HG03558 (cell line): ENCODE measurements around the gene SELENOT.
"Not testable (repeated sequence)": the region's sequence is repeated elsewhere in the genome, so short reads cannot be mapped to it uniquely, and the experiment has no call there.

Experiments
- ATAC-seq: cut with Tn5 transposase; IDR thresholded peaks from one replicate; pipeline ENCODE4 v1.9.1; 2021; ENCODE audit warnings: moderate number of reproducible peaks; ENCODE audit not compliant: unreplicated experiment; ENCODE audit errors: extremely low read depth

Gene SELENOT

DNA sequence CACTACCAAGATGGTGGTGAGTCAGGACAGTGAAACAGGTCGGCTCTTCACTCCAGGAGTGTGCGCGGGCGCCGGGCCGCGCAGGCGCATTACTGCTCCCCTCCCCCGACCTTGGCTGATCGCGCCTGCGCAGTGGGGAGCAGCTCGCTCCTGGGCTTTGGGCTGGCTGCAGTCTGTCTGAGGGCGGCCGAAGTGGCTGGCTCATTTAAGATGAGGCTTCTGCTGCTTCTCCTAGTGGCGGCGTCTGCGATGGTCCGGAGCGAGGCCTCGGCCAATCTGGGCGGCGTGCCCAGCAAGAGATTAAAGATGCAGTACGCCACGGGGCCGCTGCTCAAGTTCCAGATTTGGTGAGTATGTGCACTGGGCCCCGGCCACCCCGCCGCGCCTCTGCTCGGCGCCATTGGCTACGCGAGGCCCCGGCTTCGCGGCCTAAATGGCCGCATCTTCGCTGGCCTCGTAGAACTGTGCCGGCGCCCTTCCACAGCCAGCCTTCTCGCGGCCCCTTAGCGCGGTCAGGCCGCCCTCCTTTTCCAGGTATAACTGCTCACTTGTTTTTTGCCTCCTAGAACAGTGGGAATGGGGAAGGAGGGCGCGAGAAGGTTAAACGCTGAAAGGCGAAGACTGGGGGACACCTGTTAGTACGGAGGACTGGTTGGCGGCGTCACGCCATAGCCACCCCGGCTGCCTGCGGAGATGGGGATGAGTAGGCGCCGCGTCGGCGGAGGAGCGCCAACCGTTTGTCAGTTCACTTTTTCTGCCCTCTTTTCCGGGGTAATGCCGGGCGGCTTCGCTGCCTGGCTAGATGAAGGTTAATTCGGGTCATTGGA lies at the start of gene SELENOT:
Gene SELENOT, plus strand, starts transcription at position 169 of the 827 bp plus-strand sequence. Its CDS starts 42 bp downstream, at position 211.
- ATAC-seq, result peak; percentile 37

DNA sequence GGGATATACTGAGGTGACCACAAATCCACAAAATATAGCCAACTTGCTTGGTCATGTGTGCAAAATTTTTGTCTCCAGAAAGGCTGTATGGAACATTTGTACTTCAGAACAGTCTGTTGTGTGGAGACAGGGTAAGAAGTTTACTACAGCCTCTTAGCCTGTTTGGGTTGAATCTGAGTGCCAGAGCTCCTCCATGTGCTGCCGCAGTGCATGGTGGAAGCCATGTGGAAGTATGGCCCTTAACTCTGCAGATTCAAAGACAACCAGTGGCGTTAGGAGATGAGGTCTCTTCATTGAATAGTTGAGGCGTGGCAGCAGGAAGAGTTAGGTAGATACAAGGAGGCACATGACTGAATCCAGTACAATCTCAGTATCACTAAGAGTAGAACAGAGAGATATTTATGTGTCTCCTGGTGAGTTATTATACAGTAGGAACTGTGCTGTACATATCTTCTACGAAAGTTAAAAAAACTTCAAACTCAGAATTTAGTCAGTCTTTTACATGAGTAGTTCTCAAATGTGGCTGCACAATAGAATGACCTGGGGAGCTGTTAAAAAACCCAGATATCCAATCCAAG lies 47.2 kb upstream of the SELENOT start:
- no peak for ATAC-seq

GRCh38 chr3:150556792-150557191 lies 46.3 kb upstream of the SELENOT start:
- no peak for ATAC-seq

GRCh38 chr3:150557725-150558124 lies 45.4 kb upstream of the SELENOT start:
- ATAC-seq, result no peak

- no peak for ATAC-seq
Measured at GRCh38 chr3:150564243-150564642, 38.9 kb upstream of the SELENOT start.

DNA sequence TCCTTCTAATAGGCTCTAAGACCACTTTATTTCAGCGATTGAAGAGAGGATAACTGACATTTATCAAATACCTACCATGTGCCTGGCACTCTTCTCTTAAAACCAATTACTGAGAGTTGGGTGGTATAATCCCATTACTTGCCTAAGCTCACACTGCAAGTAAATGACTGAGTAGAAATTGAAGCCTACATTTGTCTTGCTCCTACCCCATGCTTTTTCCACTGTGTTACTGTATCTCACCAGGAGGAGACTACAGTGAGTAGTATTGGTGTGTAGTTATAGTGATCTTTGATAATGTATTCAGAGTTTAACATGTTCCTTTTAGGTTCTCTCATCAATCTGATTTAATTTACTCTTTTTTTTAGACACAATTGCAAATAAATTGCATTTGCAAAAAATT lies 35.8 kb upstream of the SELENOT start:
- no peak for ATAC-seq

DNA sequence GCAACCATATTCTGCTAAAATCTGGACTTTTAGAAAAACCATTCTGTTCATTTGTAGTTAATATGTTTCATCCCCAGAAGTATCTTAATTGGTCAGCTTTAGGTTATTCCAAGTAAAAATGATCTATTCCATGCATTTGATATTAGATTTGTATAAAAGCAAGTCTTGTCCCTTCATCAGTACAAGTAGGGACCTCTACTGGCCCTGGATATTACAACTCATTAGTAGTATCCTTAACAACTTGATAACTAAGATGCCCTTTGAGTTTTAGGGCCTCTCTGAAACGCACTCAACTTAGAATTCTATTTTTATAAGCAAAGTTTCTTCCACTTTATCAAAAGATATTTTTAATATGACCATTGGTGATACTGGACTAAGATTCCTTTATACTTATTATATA lies 25.3 kb upstream of the SELENOT start:
- ATAC-seq, result no peak

DNA sequence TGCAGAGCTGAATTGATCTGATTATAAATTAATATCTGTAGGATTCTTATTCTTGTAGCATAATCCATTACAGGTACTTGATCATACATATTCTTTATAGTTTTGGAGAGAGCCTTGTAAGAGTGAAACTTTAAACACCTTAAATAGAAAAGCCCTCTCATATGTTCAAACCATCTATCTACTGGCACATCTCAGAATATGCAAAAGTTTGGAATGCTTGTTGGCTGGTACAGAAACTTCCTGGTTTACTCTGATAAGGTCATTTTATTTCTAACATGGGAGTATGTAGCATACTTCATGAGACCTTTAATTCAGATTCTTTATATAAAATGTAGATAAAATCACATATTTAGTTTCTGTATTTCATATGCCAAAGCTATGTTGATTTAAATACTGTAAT lies 21.9 kb upstream of the SELENOT start:
- no peak for ATAC-seq

DNA sequence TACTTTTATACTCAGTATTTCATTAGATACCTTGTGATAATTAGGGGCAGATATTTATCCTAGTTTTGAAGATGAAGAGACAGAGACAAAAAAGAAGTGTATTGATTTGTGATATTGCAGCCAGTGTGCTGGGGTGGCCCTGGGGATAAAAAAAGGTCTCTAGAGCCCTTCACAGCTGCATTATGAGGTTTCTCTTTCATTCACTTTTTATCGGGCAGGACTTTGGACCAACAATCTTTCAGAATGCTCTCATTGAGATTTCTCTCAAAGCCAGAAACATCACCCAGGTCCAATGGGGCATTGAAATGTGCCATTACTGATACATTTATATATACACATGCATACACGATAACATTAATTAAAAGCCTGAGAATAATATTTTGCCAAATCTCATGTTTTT lies 20.5 kb upstream of the SELENOT start:
- ATAC-seq, result no peak

DNA sequence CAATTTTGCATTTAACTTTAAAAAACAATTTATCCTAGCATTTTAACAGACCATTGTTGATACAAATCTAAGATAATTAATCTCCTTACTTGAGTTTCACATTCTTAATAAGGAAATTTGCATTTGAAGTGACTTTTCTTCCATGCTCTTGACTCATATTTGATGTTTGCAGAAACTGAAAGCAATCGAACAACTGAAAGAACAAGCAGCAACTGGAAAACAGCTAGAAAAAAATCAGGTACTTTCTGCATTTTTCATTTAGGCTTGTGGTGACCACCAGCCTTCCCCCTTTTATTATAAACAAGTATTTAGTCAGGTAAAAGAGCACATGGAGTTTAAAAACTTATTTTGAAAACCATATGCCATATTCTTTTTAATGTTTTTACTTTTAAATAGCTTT lies 20.1 kb upstream of the SELENOT start:
- no peak for ATAC-seq

DNA sequence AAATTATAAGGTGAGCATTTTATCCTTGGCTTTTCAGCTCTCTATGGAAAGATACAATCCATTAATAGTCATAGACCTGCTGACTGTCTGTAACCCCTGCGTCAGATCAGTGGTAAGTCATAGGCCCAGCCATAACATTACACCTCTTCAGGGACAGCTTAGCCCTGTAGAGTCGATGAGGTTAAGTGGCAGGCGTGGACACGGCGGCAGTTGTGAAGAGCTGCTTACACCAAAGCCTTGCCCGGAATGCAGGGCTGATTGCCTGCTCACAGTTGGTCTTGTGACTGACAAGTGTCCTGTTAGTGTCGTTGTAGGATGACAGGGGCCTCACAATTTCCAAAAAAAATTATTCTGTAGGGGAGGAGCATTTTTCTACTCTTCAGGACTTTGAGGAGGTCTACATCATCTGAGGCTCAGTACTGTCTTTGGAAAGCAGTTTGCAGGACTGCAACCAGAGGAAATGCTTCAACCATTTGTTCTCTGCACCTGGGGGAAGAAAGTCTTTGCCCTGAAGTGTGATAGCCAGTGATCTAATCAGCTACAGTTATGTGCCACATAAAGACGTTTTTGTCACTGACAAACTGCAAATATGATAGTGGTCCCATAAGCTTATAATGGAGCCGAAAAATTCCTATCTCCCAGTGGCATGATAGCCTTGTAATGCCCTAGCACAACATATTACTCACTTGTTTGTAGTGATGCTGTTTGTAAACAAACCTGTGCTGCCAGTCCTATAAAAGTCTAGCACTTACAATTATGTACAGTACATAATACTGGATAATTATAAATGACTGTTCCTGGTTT lies 14.9 kb upstream of the SELENOT start:
- no peak for ATAC-seq

DNA sequence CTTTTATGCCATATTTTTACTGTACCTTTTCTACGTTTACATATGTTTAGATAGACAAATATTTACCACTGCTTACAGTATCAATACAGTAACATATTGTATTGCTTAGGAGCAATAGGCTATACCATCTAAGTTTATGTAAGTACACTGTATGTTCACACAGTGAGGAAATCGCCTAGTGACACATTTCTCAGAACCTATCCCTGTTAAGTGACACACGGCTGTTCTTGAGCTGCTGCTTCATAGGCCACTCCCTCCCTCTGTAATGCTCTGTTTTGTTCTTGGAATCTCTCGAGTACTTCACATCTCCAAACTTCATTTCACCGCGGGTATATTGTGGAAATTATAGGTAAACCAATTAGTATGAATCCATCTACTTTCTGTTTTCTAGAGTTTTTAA lies 13.4 kb upstream of the SELENOT start:
- ATAC-seq, result no peak

DNA sequence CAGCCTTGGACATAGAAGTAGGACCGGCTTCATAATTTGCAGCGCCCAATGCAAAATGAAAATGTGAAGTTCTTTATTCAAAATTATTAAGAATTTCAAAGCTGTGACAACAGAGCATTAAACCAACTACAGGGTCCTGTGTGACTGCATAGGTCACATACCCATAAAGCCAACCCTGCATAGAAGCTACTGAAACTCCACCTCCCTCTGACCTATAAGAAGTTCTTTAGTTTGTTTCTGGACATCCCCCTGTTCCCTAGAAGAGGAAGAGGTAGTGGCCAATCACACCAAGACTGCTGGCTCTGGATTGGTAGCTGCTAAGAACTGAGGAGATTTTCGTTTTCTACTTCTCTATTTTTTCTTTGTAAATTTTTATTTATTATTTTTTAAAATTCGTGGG lies 9.0 kb upstream of the SELENOT start:
- ATAC-seq, result no peak

- no peak for ATAC-seq
Measured at GRCh38 chr3:150597646-150598045, 5.5 kb upstream of the SELENOT start.

DNA sequence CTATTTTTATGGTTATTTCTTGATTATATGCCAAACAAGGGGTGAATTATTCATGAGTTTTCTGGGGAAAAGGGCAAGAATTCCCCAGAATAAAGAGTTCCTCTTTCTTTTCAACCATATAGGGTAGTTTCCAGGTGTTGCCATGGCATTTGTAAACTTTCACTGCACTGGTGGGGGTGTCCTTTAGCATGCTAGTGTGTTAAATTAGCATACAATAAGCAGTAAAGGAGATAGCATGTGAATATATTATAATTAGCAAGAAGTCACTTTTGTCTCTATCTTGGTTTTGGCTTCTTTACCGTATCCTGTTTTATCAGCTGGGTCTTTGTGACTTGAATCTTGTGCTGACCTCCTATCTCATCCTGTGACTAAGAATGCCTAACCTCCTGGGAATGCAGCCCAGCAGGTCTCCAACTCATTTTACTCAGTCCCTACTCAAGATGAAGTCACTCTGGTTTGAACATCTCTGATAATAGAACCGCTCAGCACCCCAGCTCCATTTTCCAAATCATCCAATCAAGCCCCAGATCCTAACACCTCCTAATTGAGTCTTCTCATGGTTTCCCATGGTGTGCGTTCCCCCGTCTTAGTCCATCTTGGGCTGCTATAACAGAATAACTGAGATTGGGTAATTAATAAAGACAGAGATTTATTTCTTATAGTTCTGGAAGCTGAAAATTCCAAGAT lies 3.4 kb upstream of the SELENOT start:
- no peak for ATAC-seq

DNA sequence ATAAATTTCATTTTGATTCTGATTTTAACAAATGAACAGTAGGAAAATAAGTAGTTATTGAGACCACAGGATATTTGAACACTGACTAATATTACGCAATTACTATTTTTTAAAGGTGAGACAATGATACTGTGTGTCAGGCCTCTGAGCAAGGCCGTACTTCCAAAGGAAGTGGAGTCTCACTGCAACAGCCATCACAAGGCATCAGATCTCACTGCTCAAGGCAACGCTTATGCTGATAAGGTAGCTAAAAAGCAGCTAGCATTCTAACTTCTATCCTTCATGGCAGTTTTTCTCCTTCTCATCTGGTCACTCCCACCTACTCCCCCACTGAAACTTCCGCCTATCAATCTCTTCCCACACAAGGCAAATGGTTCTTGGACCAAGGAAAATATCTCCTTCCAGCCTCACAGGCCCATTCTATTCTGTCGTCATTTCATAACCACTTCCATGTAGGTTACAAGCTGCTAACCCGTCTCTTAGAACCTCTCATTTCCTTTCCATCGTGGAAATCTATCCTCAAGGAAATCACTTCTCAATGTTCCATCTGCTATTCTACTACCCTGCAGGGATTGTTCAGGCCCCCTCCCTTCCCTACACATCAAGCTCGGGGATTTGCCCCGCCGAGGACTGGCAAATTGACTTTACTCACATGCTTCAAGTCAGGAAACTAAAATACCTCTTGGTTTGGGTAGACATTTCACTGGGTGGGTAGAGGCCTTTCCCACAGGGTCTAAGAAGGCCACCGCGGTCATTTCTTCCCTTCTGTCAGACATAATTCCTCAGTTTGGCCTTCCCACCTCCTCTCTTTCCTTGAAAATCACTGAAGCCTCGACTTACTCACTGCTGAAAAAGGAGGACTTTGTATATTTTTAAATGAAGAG lies 2.2 kb upstream of the SELENOT start:
- ATAC-seq, result not testable (repeated sequence)

DNA sequence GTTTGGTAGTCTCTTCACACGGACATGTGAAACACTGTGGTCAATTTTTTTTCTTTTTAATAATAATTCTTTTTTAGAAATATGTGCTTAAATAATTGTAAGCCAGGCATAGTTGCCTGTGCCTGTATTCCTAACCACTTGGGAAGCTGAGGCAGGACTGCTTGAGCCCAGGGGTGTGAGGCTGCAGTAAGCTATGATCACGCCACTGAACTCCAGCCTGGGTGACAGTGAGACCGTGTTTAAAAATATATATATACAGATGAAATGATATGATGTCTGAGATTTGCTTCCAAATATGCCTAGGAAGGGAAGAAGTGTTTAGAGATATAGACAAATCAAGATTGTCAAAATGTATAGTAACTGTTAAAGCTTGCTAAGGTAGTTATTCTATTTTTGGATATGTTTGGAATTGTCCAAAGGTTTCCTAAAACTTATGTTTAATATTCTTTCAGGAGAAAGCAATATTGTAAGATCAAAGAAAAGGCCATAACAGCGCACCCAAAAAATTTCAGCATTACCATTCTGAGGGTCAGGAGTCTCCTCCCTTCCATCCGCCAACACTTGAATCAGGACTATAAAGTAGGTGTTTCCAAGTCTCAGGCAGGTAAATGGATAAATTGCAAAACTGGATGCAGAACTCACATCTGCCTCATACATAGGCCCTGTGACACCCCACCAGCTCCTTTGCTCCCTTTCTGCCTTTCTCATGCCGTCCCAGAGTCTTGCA lies 532 bp upstream of the SELENOT start:
- peak; percentile 1 for ATAC-seq

GRCh38 chr3:150603980-150604319 lies 829 bp downstream of the SELENOT start:
- ATAC-seq, result no peak

- ATAC-seq, result no peak
Measured at GRCh38 chr3:150605998-150606641, 3.0 kb downstream of the SELENOT start.
